Measurements from ENCODE around the gene ZKSCAN3.

The ZKSCAN3 gene

DNA sequence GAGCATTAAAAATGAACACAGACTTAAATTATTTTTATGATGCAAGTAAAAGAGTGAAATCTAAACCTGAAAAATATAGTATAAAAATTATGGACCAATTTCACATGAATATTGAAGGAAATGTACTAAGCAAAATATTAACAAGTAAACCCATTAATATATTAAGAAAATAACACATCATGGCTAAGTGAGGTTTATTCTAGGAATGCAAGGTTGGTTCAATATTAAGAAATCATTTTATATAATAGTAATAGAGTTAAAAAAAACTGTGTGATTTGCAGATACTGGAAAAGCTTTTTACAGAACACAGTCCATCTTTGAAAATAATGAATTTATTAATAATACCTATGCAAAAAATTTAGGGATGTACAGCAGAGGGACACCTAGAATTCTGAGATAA lies 28.9 kb downstream of the ZKSCAN3 start:
- TF ChIP-seq, protein P1, sequence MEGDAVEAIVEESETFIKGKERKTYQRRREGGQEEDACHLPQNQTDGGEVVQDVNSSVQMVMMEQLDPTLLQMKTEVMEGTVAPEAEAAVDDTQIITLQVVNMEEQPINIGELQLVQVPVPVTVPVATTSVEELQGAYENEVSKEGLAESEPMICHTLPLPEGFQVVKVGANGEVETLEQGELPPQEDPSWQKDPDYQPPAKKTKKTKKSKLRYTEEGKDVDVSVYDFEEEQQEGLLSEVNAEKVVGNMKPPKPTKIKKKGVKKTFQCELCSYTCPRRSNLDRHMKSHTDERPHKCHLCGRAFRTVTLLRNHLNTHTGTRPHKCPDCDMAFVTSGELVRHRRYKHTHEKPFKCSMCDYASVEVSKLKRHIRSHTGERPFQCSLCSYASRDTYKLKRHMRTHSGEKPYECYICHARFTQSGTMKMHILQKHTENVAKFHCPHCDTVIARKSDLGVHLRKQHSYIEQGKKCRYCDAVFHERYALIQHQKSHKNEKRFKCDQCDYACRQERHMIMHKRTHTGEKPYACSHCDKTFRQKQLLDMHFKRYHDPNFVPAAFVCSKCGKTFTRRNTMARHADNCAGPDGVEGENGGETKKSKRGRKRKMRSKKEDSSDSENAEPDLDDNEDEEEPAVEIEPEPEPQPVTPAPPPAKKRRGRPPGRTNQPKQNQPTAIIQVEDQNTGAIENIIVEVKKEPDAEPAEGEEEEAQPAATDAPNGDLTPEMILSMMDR (conservative IDR thresholded peaks at IDR 0.05; ENCODE audit: low read depth, low read length), result no peak
- no peak overlapping the region for H3K4me3 ChIP-seq (ENCODE audit: low read depth, low read length)
- no peak for DNase-seq (ENCODE audit: low read depth)

DNA sequence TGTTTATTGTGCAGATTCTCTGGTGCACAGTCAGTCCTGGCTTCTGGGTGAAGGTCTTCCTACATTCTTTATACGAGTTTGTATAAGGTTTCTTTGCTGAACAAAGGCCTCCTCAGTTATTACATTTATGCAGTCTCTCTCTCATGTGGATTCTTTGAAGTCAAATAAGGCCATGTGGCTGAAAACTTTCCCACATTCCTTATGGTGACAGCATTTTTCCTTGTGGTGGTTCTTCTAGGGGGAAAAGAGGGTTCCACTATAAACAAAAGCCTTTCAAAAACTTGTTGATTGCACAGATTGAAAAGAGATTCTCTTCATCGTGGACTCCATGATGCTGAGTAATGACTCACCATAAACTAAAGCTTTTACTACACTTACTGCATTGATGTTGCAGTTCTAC lies 30.6 kb downstream of the ZKSCAN3 start:
- no peak for DNase-seq (ENCODE audit: low read depth)
- no peak overlapping the region for H3K4me3 ChIP-seq (ENCODE audit: low read depth, low read length)
- TF ChIP-seq, protein P1 (conservative IDR thresholded peaks at IDR 0.05; ENCODE audit: low read depth, low read length), result no peak

DNA sequence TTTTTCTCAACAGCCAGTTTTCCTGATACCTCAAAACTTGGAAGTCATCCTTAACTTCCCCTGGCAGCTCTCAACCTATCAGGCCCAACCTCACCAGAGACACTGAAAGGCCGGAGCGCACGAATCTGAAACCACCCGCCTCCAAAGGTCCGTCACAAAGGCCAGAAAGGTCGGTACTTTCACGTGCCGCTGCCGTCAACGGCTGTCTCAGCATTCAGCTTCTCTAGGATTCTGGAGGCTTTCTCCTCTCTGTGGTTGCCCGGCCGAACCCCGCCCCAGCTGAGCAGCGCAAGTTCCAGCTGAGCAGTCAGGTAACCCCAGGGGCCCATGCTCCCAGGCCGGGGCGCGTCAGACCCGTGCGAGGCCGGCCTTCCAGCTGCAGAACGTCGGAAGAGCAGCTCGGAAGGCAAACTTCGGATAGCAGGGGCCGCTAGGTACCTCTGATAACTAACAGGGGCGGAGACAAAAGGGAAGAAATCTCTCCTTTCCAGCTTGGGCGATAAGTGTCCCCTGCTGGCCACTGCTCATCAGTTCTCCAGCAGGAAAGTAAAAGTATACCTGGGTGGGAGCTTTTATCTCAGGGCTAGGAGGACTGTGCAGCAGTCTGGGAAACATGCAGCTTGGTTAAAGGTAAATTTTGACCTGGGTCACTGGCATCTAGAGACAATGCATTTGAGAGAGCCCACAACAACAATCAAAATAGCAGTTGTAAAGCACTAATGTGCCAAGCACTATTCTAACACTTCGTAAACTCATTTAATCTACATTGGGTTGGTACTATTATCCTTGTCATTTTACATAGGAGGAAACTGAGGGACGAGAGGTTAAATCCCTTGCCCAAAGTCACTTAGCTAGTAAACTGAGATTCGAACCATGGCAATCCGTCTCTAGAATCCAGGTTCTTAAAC lies 33.7 kb downstream of the ZKSCAN3 start:
- H3K4me3 ChIP-seq (ENCODE audit: low read depth, low read length), result peak overlapping the region; percentile 74
- peak; percentile 97 for DNase-seq (ENCODE audit: low read depth)
- TF ChIP-seq, protein P1 (conservative IDR thresholded peaks at IDR 0.05; ENCODE audit: low read depth, low read length), result peak; percentile 73

DNA sequence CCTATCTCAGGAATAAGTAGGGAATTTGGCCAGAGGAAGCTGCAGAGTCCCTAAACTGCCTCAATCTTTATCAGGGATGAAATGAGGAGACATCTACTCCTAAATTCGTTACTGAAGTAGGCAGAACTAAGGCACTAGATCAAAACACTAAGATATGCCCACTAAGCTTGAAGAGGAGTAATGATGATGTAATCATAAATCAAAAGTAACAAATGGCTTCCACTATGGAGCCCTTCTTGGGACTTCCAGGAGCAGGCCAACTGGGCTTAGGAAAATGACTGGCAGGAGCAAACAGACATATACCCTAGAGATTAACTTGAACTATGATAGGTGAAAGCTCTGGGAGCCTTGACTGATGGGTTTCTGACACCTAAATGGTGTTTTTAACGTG lies 34.4 kb downstream of the ZKSCAN3 start:
- TF ChIP-seq, protein P1 (conservative IDR thresholded peaks at IDR 0.05; ENCODE audit: low read depth, low read length), result no peak
- no peak for DNase-seq (ENCODE audit: low read depth)
- no peak overlapping the region for H3K4me3 ChIP-seq (ENCODE audit: low read depth, low read length)

DNA sequence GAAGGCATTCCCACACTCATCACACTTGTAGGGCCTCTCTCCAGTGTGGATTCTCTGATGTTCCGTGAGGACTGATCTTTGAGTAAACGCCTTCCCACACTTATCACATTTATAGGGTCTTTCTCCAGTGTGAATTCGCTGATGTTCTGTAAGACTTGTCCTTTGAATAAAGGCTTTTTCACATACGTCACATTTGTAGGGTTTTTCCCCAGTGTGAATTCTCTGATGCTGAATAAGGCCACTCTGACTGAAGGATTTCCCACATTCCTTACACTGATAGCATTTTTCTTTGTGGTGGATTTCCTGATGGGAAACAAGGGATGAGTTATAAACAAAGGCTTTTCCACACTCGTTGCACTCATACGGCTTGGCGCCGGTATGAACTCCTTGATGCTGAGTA lies 40.9 kb downstream of the ZKSCAN3 start:
- DNase-seq (ENCODE audit: low read depth), result no peak
- TF ChIP-seq, protein P1 (conservative IDR thresholded peaks at IDR 0.05; ENCODE audit: low read depth, low read length), result no peak
- no peak overlapping the region for H3K4me3 ChIP-seq (ENCODE audit: low read depth, low read length)

DNA sequence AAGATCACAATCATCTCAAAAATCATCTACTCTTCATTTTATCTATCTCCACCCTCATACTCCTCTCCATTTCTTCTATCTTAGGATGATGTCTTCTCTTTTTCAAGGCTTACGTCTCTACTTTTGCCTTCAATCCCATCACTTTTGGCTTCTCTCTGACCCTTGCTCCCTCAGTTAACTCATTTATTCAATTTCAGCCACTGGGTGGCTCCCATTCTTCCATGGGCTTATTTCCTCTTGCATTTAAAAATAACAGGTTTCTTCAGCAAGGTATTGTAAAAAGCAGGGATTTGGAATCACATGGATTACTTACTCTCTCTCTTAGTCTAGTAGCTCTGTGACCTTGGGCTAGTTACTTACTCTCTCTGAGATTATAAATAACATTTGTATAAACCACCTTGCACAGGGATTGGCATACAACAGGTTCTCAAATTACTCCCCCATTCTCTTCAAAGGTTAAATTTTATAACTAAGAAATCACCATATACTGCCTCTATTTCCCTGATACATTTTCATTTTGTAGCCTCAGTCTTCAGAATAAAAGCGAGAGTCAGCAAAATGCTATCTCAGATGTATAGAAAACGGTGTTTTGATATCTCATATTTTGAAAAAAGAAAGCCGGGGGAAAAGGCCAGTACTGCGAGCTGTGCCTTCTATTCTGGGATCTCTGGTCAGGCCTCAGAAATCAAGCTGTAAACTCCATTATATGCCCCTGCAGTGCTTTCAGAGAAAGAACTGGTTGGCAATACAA lies 44.3 kb downstream of the ZKSCAN3 start:
- TF ChIP-seq, protein P1 (conservative IDR thresholded peaks at IDR 0.05; ENCODE audit: low read depth, low read length), result peak; percentile 51
- H3K4me3 ChIP-seq (ENCODE audit: low read depth, low read length), result no peak overlapping the region
- peak; percentile 45 for DNase-seq (ENCODE audit: low read depth)

Measured in choroid plexus epithelial cell (primary cell).